Brain microvascular endothelial cell (primary cell): ENCODE data around the gene ACER1.
"Not testable (repeated sequence)": the region's sequence is repeated elsewhere in the genome, so short reads cannot be mapped to it uniquely, and the experiment has no call there.

ENCODE experiments used
- DNase-seq: peaks from one replicate; pipeline ENCODE4 v3.0.0-alpha.2; 2020
- H3K27ac ChIP-seq: fragments of 250-450 bp; sonication (Bioruptor Pico); 2 replicates; pipeline ENCODE4 v1.5.1; 2020; ENCODE audit warnings: mild to moderate bottlenecking, moderate library complexity
- H3K27me3 ChIP-seq: fragments of 250-450 bp; sonication (Bioruptor Pico); replicated peaks from 2 replicates; pipeline ENCODE4 v1.5.1; 2020; ENCODE audit warnings: mild to moderate bottlenecking
- H3K36me3 ChIP-seq: fragments of 250-450 bp; sonication (Bioruptor Pico); replicated peaks from 2 replicates; pipeline ENCODE4 v1.5.1; 2020; ENCODE audit warnings: mild to moderate bottlenecking
- H3K4me3 ChIP-seq: 2 replicates; pipeline ENCODE4 v1.5.1; 2011; ENCODE audit warnings: low read depth, mild to moderate bottlenecking, control low read depth, low read length, moderate library complexity
- CTCF ChIP-seq: IDR thresholded peaks from 2 replicates; pipeline ENCODE4 v1.5.1; 2011; ENCODE audit warnings: low read depth, mild to moderate bottlenecking, moderate library complexity, low read length, control low read depth, inconsistent platforms; ENCODE audit errors: missing control alignments
- in situ Hi-C: cut with HindIII; loops from 2 replicates; pipeline ENCODE4 v1.10.0; 2017; ENCODE audit warnings: low sequenced_read_pairs, low pct_ligation_motif_present

The ACER1 gene

GRCh38 chr19:6287269-6287885 is 46.0 kb downstream of the ACER1 start:
- TF ChIP-seq CTCF: no peak
- no peak overlapping the region for H3K4me3 ChIP-seq
- DNase-seq: no peak

GRCh38 chr19:6286676-6287075 is 46.7 kb downstream of the ACER1 start:
- no peak overlapping the region for H3K4me3 ChIP-seq
- in situ Hi-C loops: loop anchor here (25.0 kb wide), 1 partner anchor 249 kb away; no protein-coding TSS in a partner anchor
- no peak overlapping the region for H3K27ac ChIP-seq
- no peaks in the 10 kb centered on the region for H3K27me3 ChIP-seq
- DNase-seq: no peak
- no peak for TF ChIP-seq CTCF
- H3K36me3 ChIP-seq: no peaks in the 10 kb centered on the region

More at GRCh38 chr19:6287269-6287885, 46.0 kb downstream of the ACER1 start:
- Histone ChIP-seq H3K27ac (no peak overlapping the region), H3K36me3 (no peaks in the 10 kb centered on the region), H3K27me3 (no peaks in the 10 kb centered on the region)
- in situ Hi-C loops: loop anchor here (25.0 kb wide), 1 partner anchor 250 kb away; no protein-coding TSS in a partner anchor

- in situ Hi-C loops: loop anchor here (25.0 kb wide), 1 partner anchor 245 kb away; no protein-coding TSS in a partner anchor
- not testable (repeated sequence) for H3K27ac ChIP-seq, H3K36me3 ChIP-seq, DNase-seq, H3K4me3 ChIP-seq, H3K27me3 ChIP-seq
Observed at GRCh38 chr19:6282393-6282792, 51.0 kb downstream of the ACER1 start.

GRCh38 chr19:6279931-6280591 is 53.4 kb downstream of the ACER1 start, which contains the start of gene MLLT1:
TSS of gene MLLT1 (minus strand) at chr19:6279975. CDS start at chr19:6279784, 191 bp downstream.
- Histone ChIP-seq H3K36me3 (no peaks in the 10 kb centered on the region), H3K27ac (peak within 1 kb of the TSS; percentile 32), H3K27me3 (no peaks in the 10 kb centered on the region), H3K4me3 (peak within 1 kb of the TSS; percentile 77)
- peak; percentile 91 for DNase-seq
- peak; percentile 53 for TF ChIP-seq CTCF
- in situ Hi-C loops: loop anchor here (5.0 to 25.0 kb wide), 2 partner anchors 43 to 243 kb away; no protein-coding TSS in a partner anchor

GRCh38 chr19:6279620-6279930 is 53.8 kb downstream of the ACER1 start:
- peak overlapping the region; percentile 77 for H3K4me3 ChIP-seq
- no peak for DNase-seq
- TF ChIP-seq CTCF: no peak
- H3K27ac ChIP-seq: peak overlapping the region; percentile 32
- in situ Hi-C loops: loop anchor here (5.0 to 25.0 kb wide), 2 partner anchors 42 to 242 kb away; no protein-coding TSS in a partner anchor
- no peaks in the 10 kb centered on the region for H3K27me3 ChIP-seq
- H3K36me3 ChIP-seq: no peaks in the 10 kb centered on the region
